K562 (cell line): ENCODE results near the gene EMC6. TPM values are rescaled to one million over a fixed set of nuclear protein-coding genes. Genes with fewer than 3 reads are reported as not detected.

Source experiments
- CEBPZ ChIP-seq: fragments of 150-350 bp; IDR thresholded peaks from 2 replicates; pipeline ENCODE4 v1.6.1; 2014; ENCODE audit warnings: low read depth, mild to moderate bottlenecking, low read length, borderline replicate concordance
- CHD1 ChIP-seq: fragments of 200-600 bp; sonication (generic); IDR thresholded peaks from one replicate; pipeline ENCODE4 v1.6.1; 2012; ENCODE audit warnings: mild to moderate bottlenecking, moderate library complexity, low read length, inconsistent platforms
- CTBP1 ChIP-seq: fragments of 450-650 bp; IDR thresholded peaks from 2 replicates; pipeline ENCODE4 v1.6.1; 2016; ENCODE audit warnings: borderline replicate concordance
- EP300 ChIP-seq: IDR thresholded peaks from 2 replicates; pipeline ENCODE4 v1.6.1; 2012; ENCODE audit warnings: low read length, improper control_type of control experiment
- EWSR1 ChIP-seq: fragments of 450-650 bp; IDR thresholded peaks from 2 replicates; pipeline ENCODE4 v1.6.1; 2018; ENCODE audit warnings: borderline replicate concordance, mild to moderate bottlenecking, low read depth, moderate library complexity; ENCODE audit not compliant: partially characterized antibody
- IFI16 ChIP-seq: fragments of 250-450 bp; sonication (Bioruptor Pico); IDR thresholded peaks from 2 replicates; pipeline ENCODE4 v2.1.2; 2022; ENCODE audit warnings: mild to moderate bottlenecking, inconsistent platforms
- LCOR ChIP-seq: sonication (generic); formaldehyde crosslinking; IDR thresholded peaks from 2 replicates; pipeline ENCODE4 v1.8.0; 2022; ENCODE audit warnings: mild to moderate bottlenecking, missing genetic modification reagents
- MEF2A ChIP-seq: IDR thresholded peaks from 2 replicates; pipeline ENCODE4 v1.6.1; 2011; ENCODE audit warnings: low read depth, mild to moderate bottlenecking, low read length, moderate library complexity; ENCODE audit not compliant: control insufficient read depth
- RFX1 ChIP-seq: fragments of 450-650 bp; IDR thresholded peaks from 2 replicates; pipeline ENCODE4 v1.6.1; 2016; ENCODE audit warnings: mild to moderate bottlenecking, moderate library complexity
- RHOXF2B ChIP-seq: fragments of 250-450 bp; sonication (Bioruptor Pico); conservative IDR thresholded peaks from 2 replicates; pipeline ENCODE4 v1.5.1; 2021
- TAF1 ChIP-seq: IDR thresholded peaks from 2 replicates; pipeline ENCODE4 v1.6.1; 2011; ENCODE audit warnings: mild to moderate bottlenecking, low read length, moderate library complexity; ENCODE audit not compliant: insufficient read depth, control insufficient read depth, severe bottlenecking; ENCODE audit errors: extremely low read depth
- THAP7 ChIP-seq: fragments of 250-450 bp; sonication (Bioruptor Pico); IDR thresholded peaks from 2 replicates; pipeline ENCODE4 v1.5.0; 2021
- ZNF384 ChIP-seq: IDR thresholded peaks from 2 replicates; pipeline ENCODE4 v1.6.1; 2012; ENCODE audit warnings: low read depth, low read length, improper control_type of control experiment
- ZNF444 ChIP-seq: fragments of 250-450 bp; sonication (Bioruptor Pico); IDR thresholded peaks from 2 replicates; pipeline ENCODE4 v1.4.0; 2020; ENCODE audit warnings: mild to moderate bottlenecking, moderate library complexity
- polyA plus RNA-seq, 8 experiments: library from polyadenylated mRNA; depleted of rRNA in 4 of 8; stranded (reverse) in 5 of 8; unstranded in 3 of 8; fragments of >200 nt; fragmentation: Nextera tagmentation in 2 of 8; fragmentation: Illumina TruSeq in 1 of 8; extraction: Ambion mirVana in 2 of 8; extraction: Trizol in 1 of 8; gene quantifications; 2 replicates each; pipeline versions ENCODE4 v1.2.1 to v1.2.3, GENCODE V29; 2011 to 2014; ENCODE audit warnings: inconsistent platforms in 1 of 8, missing spikeins in 1 of 8
- total RNA-seq, 7 experiments: library from RNA; depleted of rRNA in 6 of 7; stranded (reverse); fragments of >200 nt in 6 of 7; fragmentation: Illumina TruSeq in 2 of 7; extraction: Trizol in 2 of 7; gene quantifications; 2 replicates each; pipeline versions ENCODE4 v1.2.1 to v1.2.3, GENCODE V29; 2011 to 2021; ENCODE audit warnings: low replicate concordance in 1 of 7
- TF ChIP-seq, protein P1 (sequence below): sonication (generic); formaldehyde crosslinking; IDR thresholded peaks from 2 replicates; pipeline ENCODE4 v1.8.0; 2023; ENCODE audit warnings: mild to moderate bottlenecking, missing genetic modification reagents
- TF ChIP-seq, protein P2 (sequence below), 2 experiments: fragments of 450-650 bp in 1 of 2; sonication (generic) in 1 of 2; formaldehyde crosslinking in 1 of 2; IDR thresholded peaks in 1 of 2; conservative IDR thresholded peaks in 1 of 2; 2 replicates each; pipeline versions ENCODE4 v1.6.1 to v1.8.1; 2016 to 2023; ENCODE audit warnings: mild to moderate bottlenecking in 2 of 2, moderate library complexity in 2 of 2, inconsistent platforms in 1 of 2, missing genetic modification reagents in 1 of 2

EMC6 gene
- total and polyA plus RNA-seq, 9 of the 15 experiments (the other 6 are each of a cell fraction or from before 2014, with no cell fraction given), result 2.9 to 136 (median 24.9) TPM

GRCh38 chr17:3667366-3668278 lies 990 bp upstream of the EMC6 start (continued):
- no peak for TF ChIP-seq CEBPZ
- no peak for TF ChIP-seq MEF2A
- TF ChIP-seq THAP7 (CRISPR knock-in tag), result no peak
- peak; percentile 38 for TF ChIP-seq CHD1
- no peak for TF ChIP-seq ZNF444 (CRISPR knock-in tag)
- TF ChIP-seq, protein P1, sequence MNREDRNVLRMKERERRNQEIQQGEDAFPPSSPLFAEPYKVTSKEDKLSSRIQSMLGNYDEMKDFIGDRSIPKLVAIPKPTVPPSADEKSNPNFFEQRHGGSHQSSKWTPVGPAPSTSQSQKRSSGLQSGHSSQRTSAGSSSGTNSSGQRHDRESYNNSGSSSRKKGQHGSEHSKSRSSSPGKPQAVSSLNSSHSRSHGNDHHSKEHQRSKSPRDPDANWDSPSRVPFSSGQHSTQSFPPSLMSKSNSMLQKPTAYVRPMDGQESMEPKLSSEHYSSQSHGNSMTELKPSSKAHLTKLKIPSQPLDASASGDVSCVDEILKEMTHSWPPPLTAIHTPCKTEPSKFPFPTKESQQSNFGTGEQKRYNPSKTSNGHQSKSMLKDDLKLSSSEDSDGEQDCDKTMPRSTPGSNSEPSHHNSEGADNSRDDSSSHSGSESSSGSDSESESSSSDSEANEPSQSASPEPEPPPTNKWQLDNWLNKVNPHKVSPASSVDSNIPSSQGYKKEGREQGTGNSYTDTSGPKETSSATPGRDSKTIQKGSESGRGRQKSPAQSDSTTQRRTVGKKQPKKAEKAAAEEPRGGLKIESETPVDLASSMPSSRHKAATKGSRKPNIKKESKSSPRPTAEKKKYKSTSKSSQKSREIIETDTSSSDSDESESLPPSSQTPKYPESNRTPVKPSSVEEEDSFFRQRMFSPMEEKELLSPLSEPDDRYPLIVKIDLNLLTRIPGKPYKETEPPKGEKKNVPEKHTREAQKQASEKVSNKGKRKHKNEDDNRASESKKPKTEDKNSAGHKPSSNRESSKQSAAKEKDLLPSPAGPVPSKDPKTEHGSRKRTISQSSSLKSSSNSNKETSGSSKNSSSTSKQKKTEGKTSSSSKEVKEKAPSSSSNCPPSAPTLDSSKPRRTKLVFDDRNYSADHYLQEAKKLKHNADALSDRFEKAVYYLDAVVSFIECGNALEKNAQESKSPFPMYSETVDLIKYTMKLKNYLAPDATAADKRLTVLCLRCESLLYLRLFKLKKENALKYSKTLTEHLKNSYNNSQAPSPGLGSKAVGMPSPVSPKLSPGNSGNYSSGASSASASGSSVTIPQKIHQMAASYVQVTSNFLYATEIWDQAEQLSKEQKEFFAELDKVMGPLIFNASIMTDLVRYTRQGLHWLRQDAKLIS (CRISPR knock-in tag), result peak; percentile 62; the same call in 1 of the 2 replicates
- TF ChIP-seq LCOR (CRISPR knock-in tag), result 0 out of 2 replicates have a peak, but pooled peaks have one; percentile 21
- TF ChIP-seq, protein P2, sequence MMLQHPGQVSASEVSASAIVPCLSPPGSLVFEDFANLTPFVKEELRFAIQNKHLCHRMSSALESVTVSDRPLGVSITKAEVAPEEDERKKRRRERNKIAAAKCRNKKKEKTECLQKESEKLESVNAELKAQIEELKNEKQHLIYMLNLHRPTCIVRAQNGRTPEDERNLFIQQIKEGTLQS (IDR thresholded peaks at IDR 0.05), result peak; percentile 43; the same call in 1 of the 2 replicates
- TF ChIP-seq, protein P2 (CRISPR knock-in tag; conservative IDR thresholded peaks at IDR 0.05), result no peak
- peak; percentile 70; the same call in 1 of the 2 replicates for TF ChIP-seq CTBP1
- TF ChIP-seq EP300, result peak; percentile 24; the same call in 1 of the 2 replicates
- no peak for TF ChIP-seq IFI16 (CRISPR knock-in tag)
- no peak for TF ChIP-seq TAF1
- peak; percentile 49; the same call in 1 of the 2 replicates for TF ChIP-seq ZNF384
- TF ChIP-seq RFX1, result no peak
- TF ChIP-seq EWSR1, result no peak
- TF ChIP-seq RHOXF2B (CRISPR knock-in tag), result no peak
